NCI-H446 (cell line): Measurements from ENCODE around the gene KREMEN1.
A peak's percentile ranks its signal among the peaks of the same experiment; 100 is the strongest.

ENCODE experiments used
- DNase-seq, 2 experiments: peaks; one replicate each; lab custom pipeline; 2025; lab: John Stamatoyannopoulos, UW

The KREMEN1 gene

DNA sequence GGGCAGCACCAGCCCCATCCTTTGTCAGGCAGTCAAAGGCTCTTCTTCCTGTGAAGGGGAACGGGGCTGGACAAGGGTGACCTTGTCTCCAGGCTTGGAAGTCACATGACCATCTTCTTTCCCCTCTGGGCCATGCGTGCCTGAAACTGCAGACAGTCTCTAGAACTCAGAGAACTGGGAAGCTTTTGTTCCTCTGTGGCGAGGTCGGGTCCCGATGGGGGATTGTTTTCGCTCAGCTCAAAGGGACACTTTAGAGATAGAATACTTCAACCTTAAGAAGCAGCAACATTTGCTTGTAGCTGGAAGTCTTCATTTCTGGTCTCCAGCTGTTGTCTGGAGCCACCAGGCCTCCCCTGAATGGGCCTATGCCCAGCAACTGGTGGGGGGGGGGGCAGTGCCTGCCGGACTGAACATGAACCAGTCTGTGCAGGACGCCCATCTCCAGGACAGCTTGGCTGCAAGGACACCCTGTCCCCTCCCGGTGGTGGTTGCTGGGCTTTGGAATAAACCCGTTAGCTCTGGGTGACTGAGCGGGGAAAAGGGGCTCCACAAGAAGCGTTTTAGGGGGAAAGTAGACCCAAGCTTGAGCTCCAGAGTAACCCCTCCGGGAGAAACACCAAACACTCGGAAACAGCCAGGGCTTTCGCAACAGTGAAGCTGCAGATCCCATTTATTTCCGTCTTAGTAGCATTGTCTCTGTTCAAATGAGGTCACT lies 77.2 kb downstream of the KREMEN1 start:
- DNase-seq = no peak

- DNase-seq = no peak
These were observed 77.9 kb downstream of the KREMEN1 start for GRCh38 chr22:29150701-29151100.

GRCh38 chr22:29151316-29151715 lies 78.5 kb downstream of the KREMEN1 start:
- DNase-seq = no peak

DNA sequence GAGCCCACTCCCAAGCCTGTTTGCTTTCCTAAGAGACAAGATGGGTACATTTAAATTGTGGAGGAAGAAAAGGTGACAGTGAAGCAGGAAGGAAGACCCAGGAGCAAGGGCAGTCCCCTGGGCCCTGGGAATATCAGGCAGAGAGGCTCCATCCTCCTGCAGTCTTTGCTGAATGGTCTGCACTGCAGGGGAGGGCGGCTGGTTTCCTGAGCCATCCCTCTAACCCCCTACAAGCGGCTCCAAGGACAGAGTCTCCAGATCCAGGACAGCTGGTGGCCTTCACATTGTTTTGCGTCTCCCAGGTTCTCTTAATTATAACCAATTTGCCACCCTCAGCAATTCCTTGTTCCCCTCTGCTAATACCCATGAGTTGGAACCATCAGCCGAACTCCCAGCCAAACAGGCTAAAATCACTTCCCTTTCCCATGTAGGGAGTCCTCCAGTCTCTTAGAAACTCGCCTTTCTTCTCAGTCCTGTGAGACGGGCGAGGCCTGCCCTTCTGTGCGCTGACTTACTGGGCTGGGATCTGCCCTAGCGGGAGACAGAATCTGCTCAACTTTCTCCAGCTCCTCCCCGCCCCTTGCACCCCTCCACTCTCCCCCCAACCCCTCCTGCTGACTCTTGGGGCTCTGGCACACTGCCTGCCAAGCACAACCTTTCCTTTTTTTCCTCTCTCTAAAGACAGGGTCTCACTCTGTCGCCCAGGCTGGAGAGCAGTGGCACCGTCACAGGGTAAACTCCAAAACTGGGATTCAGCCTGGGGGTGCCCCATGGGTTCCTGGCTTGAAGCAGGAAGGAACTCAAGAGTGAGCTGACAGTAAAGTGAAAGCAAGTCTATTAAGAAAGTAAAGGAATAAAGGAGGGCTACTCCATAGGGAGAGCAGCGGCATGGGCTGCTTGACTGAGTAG lies 79.5 kb downstream of the KREMEN1 start:
- DNase-seq = peak in 1 of 2 experiments; percentile 43

- no peak for DNase-seq
These were observed 80.3 kb downstream of the KREMEN1 start for GRCh38 chr22:29152954-29153719.

- DNase-seq = peak; percentile 29 to 81
These were observed 81.7 kb downstream of the KREMEN1 start for GRCh38 chr22:29154364-29155048.

- no peak for DNase-seq
These were observed 83.1 kb downstream of the KREMEN1 start for GRCh38 chr22:29155966-29156365.

GRCh38 chr22:29156507-29156906 lies 83.7 kb downstream of the KREMEN1 start:
- no peak for DNase-seq

DNA sequence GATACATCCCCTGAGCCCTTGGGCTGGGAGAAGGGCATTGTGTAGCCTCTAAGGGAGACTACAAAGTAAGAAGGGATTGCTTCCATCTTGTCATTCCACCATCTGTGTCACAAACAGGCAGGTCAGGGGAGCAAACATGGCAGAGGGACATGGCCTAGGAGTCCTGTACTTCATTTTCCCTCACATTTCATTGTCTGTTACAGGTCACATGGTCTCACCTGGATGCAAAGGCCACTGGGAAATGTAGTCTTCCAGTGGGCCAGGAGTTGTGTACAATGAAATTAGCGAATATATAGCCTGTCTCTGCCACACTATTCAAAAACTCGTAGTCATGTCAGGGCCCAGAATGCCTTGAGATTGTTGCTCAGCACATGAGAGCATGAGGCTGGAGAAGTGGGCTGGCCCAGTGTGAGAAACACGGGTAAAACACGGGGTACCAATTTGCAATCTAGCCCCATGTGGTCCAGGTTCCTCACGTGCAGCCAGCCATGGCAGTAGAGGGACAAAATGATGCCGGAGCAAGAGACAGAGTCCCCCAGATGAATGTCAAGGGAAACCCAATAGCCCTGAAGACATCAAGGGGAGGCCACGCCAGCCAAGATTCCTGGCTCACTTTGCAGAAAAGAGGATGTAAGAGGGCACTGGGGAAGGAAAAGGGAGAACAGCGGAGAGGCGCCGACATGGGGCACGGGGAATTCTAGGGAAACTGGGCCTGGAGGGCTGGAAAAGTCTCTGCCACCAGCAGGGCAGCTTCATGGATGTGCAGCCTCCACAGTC lies 85.1 kb downstream of the KREMEN1 start:
- no peak for DNase-seq

GRCh38 chr22:29158546-29158945 lies 85.7 kb downstream of the KREMEN1 start:
- no peak for DNase-seq

DNA sequence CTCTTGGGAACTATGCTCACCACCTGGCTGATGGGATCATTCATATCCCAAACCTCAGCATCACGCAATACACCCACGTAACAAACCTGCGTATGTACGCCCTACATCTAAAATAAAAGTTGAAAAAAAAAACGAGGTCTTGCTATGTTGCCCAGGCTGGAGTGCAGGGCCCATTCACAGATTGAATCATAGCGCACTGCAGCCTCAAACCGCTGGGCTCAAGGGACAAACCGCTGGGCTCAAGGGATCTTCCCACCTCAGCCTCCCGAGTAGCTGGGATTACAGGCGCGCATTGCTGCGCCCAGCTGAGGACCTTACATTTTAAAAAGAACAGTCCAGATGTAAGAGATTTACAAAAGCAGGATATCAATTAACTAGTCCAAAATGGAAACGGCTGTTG lies 91.0 kb downstream of the KREMEN1 start:
- DNase-seq = no peak

- no peak for DNase-seq
These were observed 92.7 kb downstream of the KREMEN1 start for GRCh38 chr22:29165321-29166060.

- no peak for DNase-seq
These were observed 93.3 kb downstream of the KREMEN1 start for GRCh38 chr22:29166180-29166579.

- no peak for DNase-seq
These were observed 94.4 kb downstream of the KREMEN1 start for GRCh38 chr22:29167032-29167911.

DNA sequence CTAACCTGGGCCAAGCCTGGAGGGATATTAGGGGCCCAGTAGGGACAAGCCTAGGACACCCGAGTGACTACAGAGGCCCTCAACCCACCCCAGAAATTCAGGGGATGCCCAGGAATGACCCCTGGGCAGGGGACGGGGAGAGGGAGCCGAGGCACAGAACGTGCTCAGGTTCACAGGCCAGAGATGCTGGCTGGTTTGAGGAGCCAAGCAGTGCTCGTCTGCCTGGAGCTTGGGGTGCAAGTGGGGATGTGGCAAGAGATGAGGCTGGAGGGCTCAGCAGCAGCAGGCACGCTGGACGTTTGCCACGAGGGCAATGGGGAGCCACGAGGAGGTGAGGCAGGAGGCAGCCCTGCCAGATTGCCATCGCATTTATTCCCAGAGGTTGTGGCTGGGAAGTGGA lies 98.9 kb downstream of the KREMEN1 start:
- DNase-seq = no peak

DNA sequence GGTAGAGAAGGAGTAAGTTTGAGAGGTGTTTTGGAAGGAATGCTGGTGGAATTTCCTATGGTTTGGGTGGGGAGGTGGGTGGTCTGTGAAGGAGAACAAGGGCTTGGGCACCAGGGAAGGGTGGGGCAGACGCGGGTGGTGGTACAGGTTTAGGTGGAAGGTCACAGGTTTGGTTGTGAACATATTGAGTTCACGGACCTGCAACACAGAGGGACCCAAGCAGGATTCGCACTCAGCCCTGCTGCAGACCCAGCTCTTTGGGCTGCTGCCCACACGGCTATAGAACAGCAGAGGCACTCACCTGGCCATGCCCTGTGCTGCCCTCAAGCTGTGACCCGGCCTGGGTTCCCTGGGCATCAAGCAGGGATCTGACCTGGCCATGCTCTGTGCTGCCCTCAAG lies 99.4 kb downstream of the KREMEN1 start:
- no peak for DNase-seq

- no peak for DNase-seq
These were observed 102.5 kb downstream of the KREMEN1 start for GRCh38 chr22:29175312-29175835.

- no peak for DNase-seq
These were observed 111.4 kb downstream of the KREMEN1 start for GRCh38 chr22:29183971-29184848.
